PC-3 (cell line): ENCODE data around the gene RASSF4.

Experiments used
- EZH2 ChIP-seq: fragments of 300-600 bp; sonication (generic); IDR thresholded peaks from one replicate; pipeline ENCODE4 v1.6.1; 2017; ENCODE audit warnings: antibody characterized with exemption, mild to moderate bottlenecking, low read length; ENCODE audit not compliant: unreplicated experiment
- TF ChIP-seq, protein P1 (sequence below): fragments of 300-600 bp; sonication (generic); conservative IDR thresholded peaks from 2 replicates; pipeline ENCODE4 v1.5.1; 2017; ENCODE audit warnings: antibody characterized with exemption, low read depth, mild to moderate bottlenecking, low read length

GRCh38 chr10:44984671-44985101 is 25.1 kb downstream of the RASSF4 start:
- TF ChIP-seq, protein P1, sequence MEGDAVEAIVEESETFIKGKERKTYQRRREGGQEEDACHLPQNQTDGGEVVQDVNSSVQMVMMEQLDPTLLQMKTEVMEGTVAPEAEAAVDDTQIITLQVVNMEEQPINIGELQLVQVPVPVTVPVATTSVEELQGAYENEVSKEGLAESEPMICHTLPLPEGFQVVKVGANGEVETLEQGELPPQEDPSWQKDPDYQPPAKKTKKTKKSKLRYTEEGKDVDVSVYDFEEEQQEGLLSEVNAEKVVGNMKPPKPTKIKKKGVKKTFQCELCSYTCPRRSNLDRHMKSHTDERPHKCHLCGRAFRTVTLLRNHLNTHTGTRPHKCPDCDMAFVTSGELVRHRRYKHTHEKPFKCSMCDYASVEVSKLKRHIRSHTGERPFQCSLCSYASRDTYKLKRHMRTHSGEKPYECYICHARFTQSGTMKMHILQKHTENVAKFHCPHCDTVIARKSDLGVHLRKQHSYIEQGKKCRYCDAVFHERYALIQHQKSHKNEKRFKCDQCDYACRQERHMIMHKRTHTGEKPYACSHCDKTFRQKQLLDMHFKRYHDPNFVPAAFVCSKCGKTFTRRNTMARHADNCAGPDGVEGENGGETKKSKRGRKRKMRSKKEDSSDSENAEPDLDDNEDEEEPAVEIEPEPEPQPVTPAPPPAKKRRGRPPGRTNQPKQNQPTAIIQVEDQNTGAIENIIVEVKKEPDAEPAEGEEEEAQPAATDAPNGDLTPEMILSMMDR, result no peak
- no peak for TF ChIP-seq EZH2
